GM21576 (cell line): ENCODE measurements around the gene ARL6IP1.

Source experiments
- ATAC-seq: cut with Tn5 transposase; IDR thresholded peaks from one replicate; pipeline ENCODE4 v1.9.1; 2021; ENCODE audit warnings: mild to moderate bottlenecking, moderate library complexity; ENCODE audit not compliant: unreplicated experiment

ARL6IP1 gene

GRCh38 chr16:18801145-18801972 is at the start of gene ARL6IP1:
ARL6IP1 (minus strand) TSS chr16:18801549; CDS start chr16:18801466, 83 bp downstream.
- ATAC-seq: peak; percentile 92

DNA sequence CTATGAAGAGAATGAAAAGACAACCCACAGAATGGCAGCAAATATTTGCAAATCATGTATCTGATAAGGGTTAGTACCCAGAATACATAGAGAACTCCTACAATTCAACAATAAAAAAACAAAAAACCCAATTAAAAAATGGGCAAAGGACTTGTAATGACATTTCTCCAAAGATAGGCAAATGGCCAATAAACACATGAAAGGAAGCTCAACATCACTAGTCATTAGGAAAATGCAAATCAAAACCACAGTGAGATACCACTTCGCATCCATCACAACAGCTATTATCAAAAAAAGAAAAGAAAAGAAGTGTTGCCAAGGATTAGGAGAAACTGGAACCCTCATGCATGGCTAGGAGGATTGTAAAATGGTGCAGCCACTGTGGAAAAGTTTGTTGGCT is 45.1 kb upstream of the ARL6IP1 start:
- no peak for ATAC-seq

GRCh38 chr16:18842565-18842964 is 41.2 kb upstream of the ARL6IP1 start:
- ATAC-seq: no peak

GRCh38 chr16:18841833-18842525 is 40.6 kb upstream of the ARL6IP1 start:
- no peak for ATAC-seq

GRCh38 chr16:18839555-18839954 is 38.2 kb upstream of the ARL6IP1 start:
- ATAC-seq: no peak

GRCh38 chr16:18836702-18837101 is 35.4 kb upstream of the ARL6IP1 start:
- ATAC-seq: no peak

DNA sequence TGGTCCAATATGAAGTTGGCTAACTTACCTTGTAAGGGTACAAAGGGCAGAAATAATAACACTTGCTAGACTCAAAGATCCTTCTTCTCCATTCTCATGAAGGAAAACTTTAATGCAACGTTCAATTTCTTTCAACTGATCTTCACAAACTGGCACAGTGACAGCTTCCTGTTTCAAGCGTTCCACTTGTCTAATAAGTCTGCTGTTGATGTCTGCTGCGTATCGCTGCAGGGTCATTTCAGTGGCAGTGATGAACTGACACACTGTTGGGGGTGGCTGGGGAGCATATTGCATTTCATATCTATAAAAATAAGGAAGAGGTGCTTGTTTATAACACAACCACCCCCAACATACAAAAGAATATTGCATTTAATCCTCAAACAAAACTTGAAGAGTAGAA is 33.5 kb upstream of the ARL6IP1 start:
- ATAC-seq: no peak

GRCh38 chr16:18833707-18834505 is 32.6 kb upstream of the ARL6IP1 start:
- ATAC-seq: no peak

DNA sequence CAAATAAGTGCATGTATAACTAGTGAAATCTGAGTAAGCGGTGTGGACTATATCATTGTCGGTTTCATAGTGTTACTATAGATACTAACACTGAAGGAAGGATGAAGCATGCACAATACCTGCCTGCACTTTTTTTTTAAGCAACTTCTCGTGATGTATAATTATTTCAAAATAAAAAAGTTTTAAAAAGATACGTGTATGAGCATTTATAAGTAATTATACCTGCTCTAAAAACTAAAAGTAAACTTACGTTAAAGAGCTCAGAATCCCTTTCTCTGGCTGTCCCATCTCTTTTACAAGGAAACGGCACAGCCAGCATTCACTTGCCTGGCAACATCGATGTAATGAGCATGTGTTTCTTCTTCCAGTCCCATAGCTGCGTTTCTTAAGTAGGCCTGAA is 31.3 kb upstream of the ARL6IP1 start:
- ATAC-seq: no peak

DNA sequence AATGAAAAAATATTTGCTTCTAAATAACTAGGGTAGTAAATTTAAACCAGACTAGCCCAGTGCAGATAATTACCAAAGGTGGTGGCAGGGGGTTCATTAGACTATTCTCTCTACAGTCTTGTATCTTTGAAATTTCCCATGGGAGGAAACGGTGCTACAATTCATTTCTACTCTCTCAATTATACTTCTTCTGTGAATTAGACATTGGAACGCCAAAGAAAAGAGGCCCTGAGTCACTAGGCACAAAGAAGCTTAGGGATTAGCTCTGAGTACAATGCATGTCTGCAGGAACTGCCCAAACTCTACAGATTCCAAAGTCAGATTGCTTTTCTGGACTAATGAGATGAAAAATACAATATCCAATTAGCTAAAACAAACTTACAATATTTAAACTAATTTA is 30.7 kb upstream of the ARL6IP1 start:
- no peak for ATAC-seq

GRCh38 chr16:18829251-18829650 is 27.9 kb upstream of the ARL6IP1 start:
- ATAC-seq: no peak

GRCh38 chr16:18827890-18828289 is 26.5 kb upstream of the ARL6IP1 start:
- no peak for ATAC-seq

DNA sequence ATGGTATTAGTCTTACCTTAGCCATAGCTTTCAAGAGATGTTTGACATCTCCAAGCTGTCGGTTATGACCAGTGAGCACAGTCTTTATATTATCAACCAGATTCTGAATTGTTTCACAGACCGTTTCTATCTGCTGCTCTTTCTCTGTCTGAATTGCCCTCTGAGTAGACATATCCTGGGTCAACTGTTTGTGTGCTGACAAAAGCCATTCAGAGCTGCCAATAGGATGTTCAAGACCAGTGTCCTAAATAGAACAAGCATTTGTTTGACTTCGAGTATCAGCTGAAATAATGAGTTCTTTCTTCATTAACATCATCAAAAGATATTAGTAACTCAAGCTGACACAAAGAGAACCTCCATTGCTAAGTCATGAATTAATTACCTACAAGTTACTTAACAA is 14.9 kb upstream of the ARL6IP1 start:
- no peak for ATAC-seq

DNA sequence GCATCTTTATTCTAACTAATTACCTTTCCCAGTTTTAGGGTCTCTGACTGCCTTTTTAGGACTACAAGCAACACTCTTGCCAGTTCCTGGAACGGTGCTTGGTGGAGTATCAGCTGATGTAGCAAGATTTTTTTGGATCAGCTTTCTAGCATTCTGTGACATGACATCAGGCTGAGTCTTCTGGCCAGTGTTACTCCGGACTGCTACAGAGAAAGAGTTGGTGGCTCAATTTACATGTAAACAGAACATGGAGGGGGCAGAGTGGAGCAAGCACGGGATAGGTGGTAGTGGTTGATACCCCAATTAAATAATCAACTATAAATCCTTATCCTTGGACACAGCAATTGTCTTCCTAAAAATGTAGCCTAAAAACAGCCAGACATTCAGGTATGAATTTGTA is 10.6 kb upstream of the ARL6IP1 start:
- no peak for ATAC-seq

GRCh38 chr16:18809165-18809564 is 7.8 kb upstream of the ARL6IP1 start:
- ATAC-seq: no peak

- no peak for ATAC-seq
Measured at GRCh38 chr16:18805257-18805773, 4.0 kb upstream of the ARL6IP1 start.

DNA sequence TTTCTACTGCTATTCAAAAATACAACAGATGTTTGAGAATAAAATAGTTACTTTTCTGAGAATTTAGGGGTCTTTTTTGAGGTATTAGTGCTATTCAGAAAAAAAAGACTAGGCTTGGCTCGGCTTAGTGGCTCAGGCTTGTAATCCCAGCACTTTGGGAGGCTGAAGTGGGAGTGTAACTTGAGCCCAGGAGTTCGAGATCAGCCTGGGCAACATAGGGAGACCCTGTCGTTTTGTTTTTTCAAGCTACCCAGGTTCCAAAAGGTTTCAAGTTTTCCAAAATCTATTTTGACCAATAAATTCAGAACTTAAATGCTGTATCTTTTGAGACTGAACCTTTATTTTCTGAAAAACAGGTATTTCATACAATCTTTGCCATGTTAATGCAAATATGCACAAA is 3.2 kb upstream of the ARL6IP1 start:
- ATAC-seq: no peak

DNA sequence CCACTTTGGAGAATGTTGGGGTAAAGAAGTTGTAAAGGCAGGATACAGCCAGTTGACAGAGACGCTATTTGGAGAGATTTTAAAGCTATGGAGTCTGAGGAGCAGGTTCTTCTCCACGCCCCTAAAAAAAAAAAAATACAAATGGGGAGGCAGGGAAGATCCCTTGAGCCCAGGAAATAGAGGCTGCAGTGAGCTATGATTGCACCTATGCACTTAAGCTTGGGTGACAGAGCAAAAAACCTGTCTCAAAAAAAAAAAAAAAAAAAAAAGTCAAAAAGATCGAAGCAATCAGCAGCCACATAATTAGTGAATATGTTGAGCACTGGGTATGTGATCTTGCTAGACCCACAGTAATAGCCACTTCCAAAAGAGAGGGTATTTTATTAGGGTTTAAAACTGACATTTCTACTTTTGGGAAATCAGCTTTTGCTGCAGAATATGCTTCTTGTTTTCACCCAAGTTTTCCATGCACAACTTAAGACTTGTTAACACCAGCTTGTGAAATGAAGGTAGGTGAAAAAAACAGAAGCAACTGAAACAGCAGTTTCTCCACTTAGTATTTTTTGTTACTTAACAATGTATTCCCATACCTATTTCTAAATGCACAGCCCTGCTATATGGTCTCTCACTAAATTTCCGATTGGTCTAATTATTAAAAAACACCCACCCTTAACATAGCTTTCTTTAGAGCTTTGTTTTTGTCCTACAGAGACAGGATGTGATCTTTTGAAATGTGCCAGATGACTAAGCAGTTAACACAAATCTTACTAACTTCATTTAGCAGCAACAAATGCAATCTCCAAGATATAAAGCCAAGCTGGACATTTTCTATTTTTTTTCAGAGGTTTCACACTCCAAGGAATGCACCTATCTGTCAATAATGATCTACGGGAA is 2.5 kb upstream of the ARL6IP1 start:
- ATAC-seq: no peak

DNA sequence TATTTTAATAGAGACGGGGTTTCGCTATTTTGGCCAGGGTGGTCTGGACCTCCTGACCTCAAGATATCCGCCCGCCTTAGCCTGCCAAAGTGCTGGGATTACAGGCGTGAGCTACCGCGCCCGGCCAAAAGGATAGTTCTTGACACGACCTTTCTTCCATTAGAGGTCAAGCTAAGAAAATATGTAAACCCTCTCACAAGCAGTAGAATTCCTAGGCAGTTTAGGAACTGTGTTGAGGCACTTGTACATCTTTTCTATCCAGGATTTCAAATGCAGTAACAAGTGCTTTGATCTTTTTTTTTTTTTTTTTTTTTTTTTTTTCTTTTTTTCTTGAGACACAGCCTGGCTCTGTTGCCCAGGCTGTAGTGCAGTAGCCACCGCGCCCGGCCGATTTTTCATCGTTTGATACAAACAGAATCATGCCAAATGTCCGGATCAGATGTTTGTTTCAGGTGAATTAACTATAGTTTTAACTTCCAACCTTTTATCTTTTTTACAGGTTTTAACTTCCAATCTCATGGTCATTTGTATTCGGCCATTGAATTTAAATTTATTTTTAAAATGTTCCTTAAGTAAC is 1.5 kb upstream of the ARL6IP1 start:
- no peak for ATAC-seq

DNA sequence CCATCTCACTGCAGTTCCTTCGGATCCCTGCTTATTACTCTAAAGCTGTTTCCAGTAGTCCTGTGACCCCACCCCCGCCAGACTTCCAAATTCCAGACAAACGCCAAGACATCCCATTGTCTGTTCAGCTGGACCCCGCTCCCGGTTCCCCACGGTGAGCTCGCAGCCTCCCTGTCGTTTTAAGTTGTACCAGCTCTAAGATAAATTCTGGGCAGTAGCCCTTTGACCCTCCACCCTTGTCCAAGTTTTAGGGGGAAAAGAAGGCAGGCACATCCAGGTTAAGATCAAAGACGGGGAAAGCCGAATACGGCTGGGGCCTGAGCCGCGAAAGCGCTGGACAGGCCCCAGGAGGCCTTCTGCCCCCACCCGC is 589 bp downstream of the ARL6IP1 start:
- ATAC-seq: no peak
